Osteoblast (primary cell): ENCODE results near the gene EGR1. TPM values are rescaled to one million over a fixed set of nuclear protein-coding genes. Genes with fewer than 3 reads are reported as not detected.
"Not testable (repeated sequence)": the region's sequence is repeated elsewhere in the genome, so short reads cannot be mapped to it uniquely, and the experiment has no call there.

ENCODE experiments used
- DNase-seq: peaks from one replicate; pipeline ENCODE4 v3.0.0; 2011; ENCODE audit warnings: low spot score, mixed read lengths; ENCODE audit not compliant: insufficient read length; ENCODE audit errors: missing footprints
- H2AFZ ChIP-seq: 2 replicates; pipeline ENCODE4 v1.6.0; 2011; ENCODE audit warnings: mild to moderate bottlenecking, low read length
- H3K27ac ChIP-seq: 2 replicates; pipeline ENCODE4 v1.5.1; 2011; ENCODE audit warnings: mild to moderate bottlenecking, low read depth, low read length, moderate library complexity
- H3K27me3 ChIP-seq: 2 replicates; pipeline ENCODE4 v1.6.0; 2012; ENCODE audit warnings: mild to moderate bottlenecking, control low read depth, inconsistent platforms, low read length, moderate library complexity; ENCODE audit not compliant: insufficient read depth
- H3K36me3 ChIP-seq: 2 replicates; pipeline ENCODE4 v1.5.1; 2011; ENCODE audit warnings: mild to moderate bottlenecking, low read length, control low read depth, moderate library complexity; ENCODE audit not compliant: insufficient read depth
- H3K4me1 ChIP-seq: 2 replicates; pipeline ENCODE4 v1.5.1; 2011; ENCODE audit warnings: mild to moderate bottlenecking, low read length, control low read depth, moderate library complexity; ENCODE audit not compliant: insufficient read depth
- H3K4me2 ChIP-seq: 2 replicates; pipeline ENCODE4 v1.6.0; 2011; ENCODE audit warnings: mild to moderate bottlenecking, low read length; ENCODE audit not compliant: insufficient read depth
- H3K4me3 ChIP-seq: fragments of 200-600 bp; sonication (generic); 3 replicates; pipeline ENCODE4 v1.5.1; 2012; ENCODE audit warnings: mild to moderate bottlenecking, low read length, inconsistent platforms; ENCODE audit not compliant: insufficient read depth
- H3K79me2 ChIP-seq: 2 replicates; pipeline ENCODE4 v1.6.0; 2012; ENCODE audit warnings: mild to moderate bottlenecking, low read length, control low read depth, inconsistent platforms; ENCODE audit not compliant: insufficient read depth
- H3K9me3 ChIP-seq: 2 replicates; pipeline ENCODE4 v1.5.1; 2011; ENCODE audit warnings: low read depth, low read length, control low read depth
- H4K20me1 ChIP-seq: 2 replicates; pipeline ENCODE4 v1.6.0; 2012; ENCODE audit warnings: mild to moderate bottlenecking, low read length, control low read depth; ENCODE audit not compliant: insufficient read depth
- CTCF ChIP-seq: IDR thresholded peaks from 2 replicates; pipeline ENCODE4 v1.5.1; 2011; ENCODE audit warnings: mild to moderate bottlenecking, low read depth, low read length, moderate library complexity; ENCODE audit errors: extremely low read depth
- total RNA-seq: library from RNA; depleted of rRNA; stranded (reverse); fragments of >200 nt; gene quantifications from 2 replicates; pipeline ENCODE4 v1.2.3, GENCODE V29; 2012

The EGR1 gene
- total RNA-seq, 1 donor = 2.2 TPM

- Histone ChIP-seq H3K4me1 (peaks cover 14% of the 10 kb centered on the region), H2AFZ (no peak overlapping the region), H3K27me3 (no peaks in the 10 kb centered on the region), H3K36me3 (peaks cover 30% of the 10 kb centered on the region), H3K4me3 (no peak overlapping the region), H3K4me2 (no peak overlapping the region), H3K27ac (no peak overlapping the region), H3K79me2 (peaks cover 3% of the 10 kb centered on the region), H3K9me3 (no peaks in the 10 kb centered on the region), H4K20me1 (peaks cover 14% of the 10 kb centered on the region)
- peak; percentile 94 for DNase-seq
- peak; percentile 85 for TF ChIP-seq CTCF
These were observed 38.4 kb downstream of the EGR1 start for GRCh38 chr5:138503487-138504270.

- no peak overlapping the region for H3K4me2 ChIP-seq
- H3K79me2 ChIP-seq = peaks cover 3% of the 10 kb centered on the region
- peak overlapping the region; percentile 46 for H3K27ac ChIP-seq
- no peak for DNase-seq
- peaks cover 39% of the 10 kb centered on the region for H3K36me3 ChIP-seq
- peaks cover 14% of the 10 kb centered on the region for H4K20me1 ChIP-seq
- H3K27me3 ChIP-seq = no peaks in the 10 kb centered on the region
- no peak for TF ChIP-seq CTCF
- no peaks in the 10 kb centered on the region for H3K9me3 ChIP-seq
- no peak overlapping the region for H2AFZ ChIP-seq
- H3K4me3 ChIP-seq = no peak overlapping the region
- peaks cover 14% of the 10 kb centered on the region for H3K4me1 ChIP-seq
These were observed 39.5 kb downstream of the EGR1 start for GRCh38 chr5:138504799-138505198.

GRCh38 chr5:138506370-138507306, 41.4 kb downstream of the EGR1 start:
- Histone ChIP-seq H3K4me1 (peaks cover 14% of the 10 kb centered on the region), H3K27me3 (no peaks in the 10 kb centered on the region), H3K4me3 (no peak overlapping the region), H4K20me1 (peaks cover 14% of the 10 kb centered on the region), H3K9me3 (no peaks in the 10 kb centered on the region), H3K79me2 (peaks cover 6% of the 10 kb centered on the region), H3K4me2 (no peak overlapping the region), H2AFZ (no peak overlapping the region), H3K36me3 (peaks cover 54% of the 10 kb centered on the region), H3K27ac (no peak overlapping the region)
- TF ChIP-seq CTCF = no peak
- DNase-seq = no peak

GRCh38 chr5:138507485-138507884, 42.2 kb downstream of the EGR1 start:
- H3K4me3 ChIP-seq, H2AFZ ChIP-seq, H3K9me3 ChIP-seq, H3K27ac ChIP-seq, H3K4me2 ChIP-seq, DNase-seq, H3K27me3 ChIP-seq: not testable (repeated sequence)
- Histone ChIP-seq H3K79me2 (peaks cover 11% of the 10 kb centered on the region), H3K4me1 (peaks cover 11% of the 10 kb centered on the region), H4K20me1 (peaks cover 14% of the 10 kb centered on the region), H3K36me3 (peaks cover 59% of the 10 kb centered on the region)
